GM23248 (cell line): ENCODE data around the gene DOCK9.

ENCODE experiments used
- EZH2 ChIP-seq: fragments of 200-600 bp; sonication (generic); IDR thresholded peaks from 2 replicates; pipeline ENCODE4 v1.6.1; 2018; ENCODE audit warnings: antibody characterized with exemption, mild to moderate bottlenecking; ENCODE audit not compliant: insufficient read depth, poor library complexity, severe bottlenecking
- EZH2phosphoT487 ChIP-seq: fragments of 200-600 bp; sonication (generic); IDR thresholded peaks from 2 replicates; pipeline ENCODE4 v1.6.1; 2018; ENCODE audit warnings: antibody characterized with exemption, moderate library complexity, mild to moderate bottlenecking, low read depth; ENCODE audit not compliant: insufficient read depth

- TF ChIP-seq EZH2 (no peak), EZH2phosphoT487 (no peak)
Measured at GRCh38 chr13:98966019-98966418, 11.8 kb downstream of the DOCK9 start.
